Measurements from ENCODE around the gene CREBL2.

DNA sequence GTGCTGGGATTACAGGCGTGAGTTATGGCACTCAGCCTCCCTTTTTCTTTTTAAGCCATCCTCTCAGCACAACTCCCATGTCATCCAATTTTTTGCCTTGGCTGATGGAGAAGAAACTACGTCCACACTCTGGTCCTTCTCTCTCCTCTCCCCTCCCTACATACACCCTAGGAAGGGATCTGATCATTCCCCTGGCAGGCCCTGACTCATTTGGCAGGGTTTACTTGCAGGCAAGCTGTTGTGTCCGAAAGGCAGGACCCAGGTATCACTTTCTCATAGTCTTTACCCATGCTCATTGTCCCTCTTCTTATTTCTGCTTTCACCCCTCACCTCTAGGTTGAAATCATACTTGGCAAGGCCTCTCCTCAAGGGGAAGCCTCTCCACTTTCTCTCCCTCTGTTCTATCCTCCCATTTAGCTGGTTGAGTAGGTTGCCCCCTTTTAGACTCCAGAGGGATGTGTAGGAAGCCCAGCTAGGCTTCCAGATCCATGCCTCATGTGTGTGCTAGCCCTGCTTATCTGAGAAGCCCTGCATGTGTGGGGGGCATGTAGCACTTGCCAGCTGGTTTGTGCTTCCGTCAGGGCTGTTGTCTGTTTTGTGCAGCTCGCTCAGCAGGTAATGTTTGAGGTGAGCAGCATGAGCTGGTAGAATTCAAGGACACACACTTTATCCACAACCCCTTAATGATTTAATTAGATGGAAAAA is 69.5 kb downstream of the CREBL2 start:
- TF ChIP-seq POLR2A (IDR thresholded peaks at IDR 0.05) (no peak), POLR2AphosphoS5 (IDR thresholded peaks at IDR 0.05) (no peak)
- TF ChIP-seq, protein P1, sequence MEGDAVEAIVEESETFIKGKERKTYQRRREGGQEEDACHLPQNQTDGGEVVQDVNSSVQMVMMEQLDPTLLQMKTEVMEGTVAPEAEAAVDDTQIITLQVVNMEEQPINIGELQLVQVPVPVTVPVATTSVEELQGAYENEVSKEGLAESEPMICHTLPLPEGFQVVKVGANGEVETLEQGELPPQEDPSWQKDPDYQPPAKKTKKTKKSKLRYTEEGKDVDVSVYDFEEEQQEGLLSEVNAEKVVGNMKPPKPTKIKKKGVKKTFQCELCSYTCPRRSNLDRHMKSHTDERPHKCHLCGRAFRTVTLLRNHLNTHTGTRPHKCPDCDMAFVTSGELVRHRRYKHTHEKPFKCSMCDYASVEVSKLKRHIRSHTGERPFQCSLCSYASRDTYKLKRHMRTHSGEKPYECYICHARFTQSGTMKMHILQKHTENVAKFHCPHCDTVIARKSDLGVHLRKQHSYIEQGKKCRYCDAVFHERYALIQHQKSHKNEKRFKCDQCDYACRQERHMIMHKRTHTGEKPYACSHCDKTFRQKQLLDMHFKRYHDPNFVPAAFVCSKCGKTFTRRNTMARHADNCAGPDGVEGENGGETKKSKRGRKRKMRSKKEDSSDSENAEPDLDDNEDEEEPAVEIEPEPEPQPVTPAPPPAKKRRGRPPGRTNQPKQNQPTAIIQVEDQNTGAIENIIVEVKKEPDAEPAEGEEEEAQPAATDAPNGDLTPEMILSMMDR (IDR thresholded peaks at IDR 0.05): no peak

Data from breast epithelium (tissue), 3 donors.